NCI-H1436 (cell line): ENCODE measurements around the gene NCK2.

Experiments used
- DNase-seq: peaks from one replicate; lab custom pipeline; 2025; lab: John Stamatoyannopoulos, UW

The NCK2 gene

GRCh38 chr2:105849431-105850179, 104.9 kb downstream of the NCK2 start:
- DNase-seq = no peak

- DNase-seq = no peak
Observed at GRCh38 chr2:105852066-105852465, 107.4 kb downstream of the NCK2 start.

- no peak for DNase-seq
Observed at GRCh38 chr2:105853354-105854088, 108.8 kb downstream of the NCK2 start.

GRCh38 chr2:105854972-105855371, 110.3 kb downstream of the NCK2 start:
- no peak for DNase-seq

- DNase-seq = no peak
Observed at GRCh38 chr2:105856581-105856980, 111.9 kb downstream of the NCK2 start.

GRCh38 chr2:105857076-105857740, 112.5 kb downstream of the NCK2 start:
- DNase-seq = no peak

GRCh38 chr2:105858868-105859693, 114.4 kb downstream of the NCK2 start:
- DNase-seq = no peak

GRCh38 chr2:105859694-105859951, 114.9 kb downstream of the NCK2 start:
- DNase-seq = no peak

- no peak for DNase-seq
Observed at GRCh38 chr2:105860567-105860966, 115.9 kb downstream of the NCK2 start.

GRCh38 chr2:105861200-105861599, 116.5 kb downstream of the NCK2 start:
- no peak for DNase-seq

- no peak for DNase-seq
Observed at GRCh38 chr2:105862843-105863242, 118.1 kb downstream of the NCK2 start.

- no peak for DNase-seq
Observed at GRCh38 chr2:105864262-105864661, 119.5 kb downstream of the NCK2 start.

GRCh38 chr2:105865222-105865913, 120.7 kb downstream of the NCK2 start:
- no peak for DNase-seq

GRCh38 chr2:105866216-105867185, 121.8 kb downstream of the NCK2 start:
- DNase-seq = no peak

GRCh38 chr2:105867587-105867986, 122.9 kb downstream of the NCK2 start:
- no peak for DNase-seq

GRCh38 chr2:105868060-105868459, 123.3 kb downstream of the NCK2 start:
- DNase-seq = no peak

GRCh38 chr2:105869341-105869740, 124.6 kb downstream of the NCK2 start:
- DNase-seq = no peak

- DNase-seq = no peak
Observed at GRCh38 chr2:105870062-105870461, 125.3 kb downstream of the NCK2 start.

GRCh38 chr2:105870858-105871257, 126.1 kb downstream of the NCK2 start:
- DNase-seq = no peak

GRCh38 chr2:105872142-105872728, 127.5 kb downstream of the NCK2 start:
- no peak for DNase-seq
